IMR-90 (cell line): ENCODE measurements around the gene TASL. TPM values are rescaled to one million over a fixed set of nuclear protein-coding genes. Genes with fewer than 3 reads are reported as not detected.

Source experiments
- ATAC-seq: fragments of 200-7000 bp; cut with Tn5 transposase; 2 replicates; pipeline ENCODE4 v1.9.1; 2020; ENCODE audit warnings: low read depth, mild to moderate bottlenecking, moderate library complexity
- BruUV-seq: library from RNA; stranded (reverse); fragments of 400-500 nt; replicated peaks from 2 replicates; lab custom pipeline; 2021; lab: Mats Ljungman, UMichigan
- CTCF ChIA-PET: fragments of 300-600 bp; formaldehyde crosslinking; extraction: SDS; loops from one replicate; lab custom pipeline; 2021; ENCODE audit warnings: antibody characterized with exemption; lab: Yijun Ruan, JAX
- POLR2A ChIA-PET: fragments of 300-600 bp; sonication (Branson Sonifier 250); formaldehyde crosslinking; loops from one replicate; lab custom pipeline; 2022; ENCODE audit warnings: antibody characterized with exemption; ENCODE audit not compliant: unreplicated experiment; lab: Charles Lee
- DNase-seq: peaks from one replicate; pipeline ENCODE4 v3.0.0; 2013
- H2AFZ ChIP-seq: replicated peaks from 2 replicates; pipeline ENCODE3; 2013; ENCODE audit warnings: low read length, mild to moderate bottlenecking; ENCODE audit not compliant: poor library complexity
- H2AK5ac ChIP-seq: 2 replicates; pipeline ENCODE4 v1.6.1; 2013; ENCODE audit warnings: low read depth, low read length, inconsistent platforms
- H2AK9ac ChIP-seq: replicated peaks from 2 replicates; pipeline ENCODE3; 2013; ENCODE audit warnings: mild to moderate bottlenecking, low read depth, low read length, moderate library complexity; ENCODE audit not compliant: poor library complexity
- H2BK120ac ChIP-seq: 2 replicates; pipeline ENCODE4 v1.6.1; 2013; ENCODE audit warnings: low read depth, low read length, inconsistent platforms
- H2BK15ac ChIP-seq: 3 replicates; pipeline ENCODE4 v1.6.1; 2013; ENCODE audit warnings: low read depth, low read length, inconsistent platforms
- H2BK20ac ChIP-seq: 2 replicates; pipeline ENCODE4 v1.6.1; 2013; ENCODE audit warnings: low read depth, mild to moderate bottlenecking, inconsistent platforms, low read length, moderate library complexity
- H2BK5ac ChIP-seq: 2 replicates; pipeline ENCODE4 v1.6.1; 2013; ENCODE audit warnings: mild to moderate bottlenecking, low read depth, low read length, inconsistent platforms; ENCODE audit not compliant: poor library complexity, severe bottlenecking
- H3K14ac ChIP-seq: replicated peaks from 2 replicates; pipeline ENCODE4 v1.6.1; 2013; ENCODE audit warnings: low read depth, low read length, inconsistent platforms
- H3K18ac ChIP-seq: 2 replicates; pipeline ENCODE4 v1.6.1; 2013; ENCODE audit warnings: low read depth, low read length, control low read depth
- H3K23ac ChIP-seq: 2 replicates; pipeline ENCODE4 v1.6.1; 2013; ENCODE audit warnings: low read depth, low read length, inconsistent platforms
- H3K27ac ChIP-seq: 2 replicates; pipeline ENCODE4 v1.5.1; 2013; ENCODE audit warnings: mild to moderate bottlenecking, control low read depth, low read length; ENCODE audit not compliant: insufficient read depth
- H3K27me3 ChIP-seq: 2 replicates; pipeline ENCODE4 v1.6.1; 2013; ENCODE audit warnings: low read length; ENCODE audit not compliant: control insufficient read depth, insufficient read depth
- H3K36me3 ChIP-seq: 2 replicates; pipeline ENCODE4 v1.6.1; 2013; ENCODE audit warnings: low read length, mixed read lengths; ENCODE audit not compliant: control insufficient read depth, insufficient read depth
- H3K4ac ChIP-seq: 2 replicates; pipeline ENCODE4 v1.6.1; 2013; ENCODE audit warnings: low read depth, low read length, inconsistent platforms
- H3K4me1 ChIP-seq: 2 replicates; pipeline ENCODE4 v1.6.1; 2013; ENCODE audit warnings: low read length, mixed read lengths; ENCODE audit not compliant: control insufficient read depth, insufficient read depth
- H3K4me2 ChIP-seq: 2 replicates; pipeline ENCODE4 v1.6.1; 2013; ENCODE audit warnings: low read depth, mild to moderate bottlenecking, control low read depth, low read length, moderate library complexity
- H3K4me3 ChIP-seq: 2 replicates; pipeline ENCODE4 v1.5.1; 2013; ENCODE audit warnings: low read depth, mild to moderate bottlenecking, control low read depth, low read length, moderate library complexity; ENCODE audit not compliant: insufficient read depth
- H3K56ac ChIP-seq: 2 replicates; pipeline ENCODE4 v1.6.1; 2013; ENCODE audit warnings: low read length, inconsistent platforms; ENCODE audit not compliant: insufficient read depth; ENCODE audit errors: extremely low read depth
- H3K79me1 ChIP-seq, 2 experiments: 2 replicates each; pipeline ENCODE4 v1.6.1; 2013; ENCODE audit warnings: low read length in 2 of 2, inconsistent platforms in 1 of 2, low read depth in 1 of 2
- H3K9ac ChIP-seq: 2 replicates; pipeline ENCODE4 v1.6.1; 2013; ENCODE audit warnings: low read depth, low read length, control low read depth
- H3K9me1 ChIP-seq: 2 replicates; pipeline ENCODE4 v1.6.1; 2013; ENCODE audit warnings: low read length, inconsistent platforms; ENCODE audit not compliant: insufficient read depth
- H3K9me3 ChIP-seq: 2 replicates; pipeline ENCODE4 v1.6.1; 2013; ENCODE audit warnings: low read length; ENCODE audit not compliant: control insufficient read depth, insufficient read depth
- H4K20me1 ChIP-seq: 2 replicates; pipeline ENCODE4 v1.6.1; 2013; ENCODE audit warnings: low read length, inconsistent platforms; ENCODE audit not compliant: insufficient read depth
- H4K5ac ChIP-seq: 2 replicates; pipeline ENCODE4 v1.6.1; 2013; ENCODE audit warnings: mild to moderate bottlenecking, low read depth, low read length, control low read depth
- H4K8ac ChIP-seq, 2 experiments: 2 replicates each; pipeline ENCODE4 v1.6.1; 2013; ENCODE audit warnings: low read depth in 2 of 2, low read length in 2 of 2, control low read depth in 1 of 2, inconsistent platforms in 1 of 2
- H4K91ac ChIP-seq: 2 replicates; pipeline ENCODE4 v1.6.1; 2013; ENCODE audit warnings: low read depth, low read length, inconsistent platforms; ENCODE audit not compliant: insufficient read depth
- CEBPB ChIP-seq: IDR thresholded peaks from 2 replicates; pipeline ENCODE4 v1.6.1; 2012; ENCODE audit warnings: low read depth, low read length, improper control_type of control experiment
- FOS ChIP-seq: fragments of 150-350 bp; IDR thresholded peaks from 2 replicates; pipeline ENCODE4 v1.6.1; 2016; ENCODE audit warnings: low read depth, low read length
- MAZ ChIP-seq: IDR thresholded peaks from 2 replicates; pipeline ENCODE4 v1.6.1; 2012; ENCODE audit warnings: low read depth, mild to moderate bottlenecking, low read length, improper control_type of control experiment, moderate library complexity, borderline replicate concordance
- POLR2A ChIP-seq: IDR thresholded peaks from 2 replicates; pipeline ENCODE4 v1.6.1; 2012; ENCODE audit warnings: mild to moderate bottlenecking, low read depth, low read length
- RAD21 ChIP-seq: IDR thresholded peaks from 2 replicates; pipeline ENCODE4 v1.6.1; 2012; ENCODE audit warnings: low read length, improper control_type of control experiment
- RCOR1 ChIP-seq: IDR thresholded peaks from 2 replicates; pipeline ENCODE4 v1.6.1; 2012; ENCODE audit warnings: mild to moderate bottlenecking, low read length, improper control_type of control experiment; ENCODE audit not compliant: insufficient replicate concordance
- WGBS, 2 experiments: methylation state at CpG; one replicate each; pipeline versions ENCODE4 v1.1.5 to v1.1.7; 2013; ENCODE audit warnings: missing lambda C conversion rate in 2 of 2; ENCODE audit not compliant: insufficient read length in 1 of 2; ENCODE audit errors: extremely low coverage in 2 of 2; 5-methylcytosine and 5-hydroxymethylcytosine counted together
- dilution Hi-C: fragments of 300-500 bp; cut with HindIII; formaldehyde crosslinking; loops from one replicate; pipeline ENCODE4 v1.14.3; 2018; ENCODE audit warnings: low sequenced_read_pairs; ENCODE audit not compliant: unreplicated experiment
- in situ Hi-C: fragments of 300-500 bp; cut with MboI; formaldehyde crosslinking; loops from 3 replicates; pipeline ENCODE4 v1.14.3; 2019; ENCODE audit warnings: low sequenced_read_pairs, inconsistent platforms, mixed read lengths
- intact Hi-C: fragments of 100-400 bp; cut with micrococcal nuclease; formaldehyde crosslinking; loops from 2 replicates; pipeline ENCODE4 v1.10.0; 2022
- polyA plus RNA-seq, 3 experiments: library from polyadenylated mRNA; depleted of rRNA; stranded (reverse); fragments of >200 nt; gene quantifications; 2 replicates each; pipeline ENCODE4 v1.2.3, GENCODE V29; 2012; ENCODE audit warnings: low replicate concordance in 1 of 3
- total RNA-seq: library from RNA; depleted of rRNA; stranded (reverse); fragments of >200 nt; gene quantifications from 2 replicates; pipeline ENCODE4 v1.2.3, GENCODE V29; 2012

TASL gene
- total and polyA plus RNA-seq, 2 of the 4 experiments (the other 2 are of a cell fraction) = not detected

DNA sequence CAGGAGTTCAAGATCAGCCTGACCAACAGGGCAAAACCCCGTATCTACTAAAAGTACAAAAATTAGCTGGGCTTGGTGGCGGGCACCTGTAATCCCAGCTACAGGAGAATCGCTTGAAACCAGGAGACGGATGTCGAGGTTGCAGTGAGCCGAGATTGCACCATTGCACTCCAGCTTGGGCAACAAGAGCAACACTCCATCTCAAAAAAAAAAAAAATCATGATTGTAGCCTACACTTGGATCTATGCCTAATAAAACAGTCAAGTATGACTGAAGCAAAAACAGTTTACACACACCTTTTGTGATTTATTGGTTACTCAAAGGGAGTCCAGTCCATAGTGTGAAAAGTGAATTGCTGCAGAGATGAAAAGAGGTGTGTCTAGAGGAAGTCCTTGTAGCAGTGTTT lies 34.7 kb upstream of the TASL start:
- no peak overlapping the region for H3K14ac ChIP-seq
- no peak overlapping the region for H2AK9ac ChIP-seq
- TF ChIP-seq RAD21 (no peak), POLR2A (no peak), FOS (no peak), RCOR1 (no peak), MAZ (no peak), CEBPB (no peak)
- CTCF ChIA-PET = interaction anchor here (0.7 kb wide), 1 partner anchor 42 kb away, joined by 4 read pairs; no protein-coding TSS in a partner anchor
- H3K27me3 ChIP-seq = no peaks in the 10 kb centered on the region
- H3K9me1 ChIP-seq = no peaks in the 10 kb centered on the region
- no peak for ATAC-seq
- H3K56ac ChIP-seq = no peak overlapping the region
- H4K5ac ChIP-seq = no peak overlapping the region
- no peak overlapping the region for H2AFZ ChIP-seq
- H3K27ac ChIP-seq = no peak overlapping the region
- H3K9ac ChIP-seq = no peak overlapping the region
- H3K9me3 ChIP-seq = no peaks in the 10 kb centered on the region
- intact Hi-C loops = no loop called here
- DNase-seq = no peak
- H3K79me1 ChIP-seq = no peaks in the 10 kb centered on the region
- H4K20me1 ChIP-seq = no peaks in the 10 kb centered on the region
- in situ Hi-C loops = no loop called here
- H3K4ac ChIP-seq = no peak overlapping the region
- H2BK15ac ChIP-seq = no peak overlapping the region
- H3K18ac ChIP-seq = no peak overlapping the region
- dilution Hi-C loops = no loop called here
- H3K4me1 ChIP-seq = no peaks in the 10 kb centered on the region
- BruUV-seq = no TSS peak
- no peaks in the 10 kb centered on the region for H3K36me3 ChIP-seq
- no CpG with 5 or more reads among the region's 6 CpGs for WGBS, 2 experiments
- POLR2A ChIA-PET = no interaction called here
- H4K8ac ChIP-seq = no peak overlapping the region
- H3K4me2 ChIP-seq = no peak overlapping the region
- no peak overlapping the region for H2AK5ac ChIP-seq
- no peak overlapping the region for H2BK20ac ChIP-seq
- H2BK5ac ChIP-seq = no peak overlapping the region
- no peak overlapping the region for H4K91ac ChIP-seq
- H2BK120ac ChIP-seq = no peak overlapping the region
- H3K4me3 ChIP-seq = no peak overlapping the region
- no peak overlapping the region for H3K23ac ChIP-seq
